Erythroblast (primary cell): ENCODE measurements around the gene CCL1.
A peak's percentile ranks its signal among the peaks of the same experiment; 100 is the strongest.

Source experiments
- DNase-seq, 2 experiments: peaks; one replicate each; lab custom pipeline; 2025; lab: John Stamatoyannopoulos, UW
- GATA1 ChIP-seq: IDR thresholded peaks from 2 replicates; pipeline ENCODE4 v1.6.1; 2011; ENCODE audit warnings: low read depth, mild to moderate bottlenecking, control low read depth, low read length, moderate library complexity
- POLR2A ChIP-seq: IDR thresholded peaks from 2 replicates; pipeline ENCODE4 v1.6.1; 2011; ENCODE audit warnings: mild to moderate bottlenecking, low read length

The CCL1 gene, protein sequence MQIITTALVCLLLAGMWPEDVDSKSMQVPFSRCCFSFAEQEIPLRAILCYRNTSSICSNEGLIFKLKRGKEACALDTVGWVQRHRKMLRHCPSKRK

DNA sequence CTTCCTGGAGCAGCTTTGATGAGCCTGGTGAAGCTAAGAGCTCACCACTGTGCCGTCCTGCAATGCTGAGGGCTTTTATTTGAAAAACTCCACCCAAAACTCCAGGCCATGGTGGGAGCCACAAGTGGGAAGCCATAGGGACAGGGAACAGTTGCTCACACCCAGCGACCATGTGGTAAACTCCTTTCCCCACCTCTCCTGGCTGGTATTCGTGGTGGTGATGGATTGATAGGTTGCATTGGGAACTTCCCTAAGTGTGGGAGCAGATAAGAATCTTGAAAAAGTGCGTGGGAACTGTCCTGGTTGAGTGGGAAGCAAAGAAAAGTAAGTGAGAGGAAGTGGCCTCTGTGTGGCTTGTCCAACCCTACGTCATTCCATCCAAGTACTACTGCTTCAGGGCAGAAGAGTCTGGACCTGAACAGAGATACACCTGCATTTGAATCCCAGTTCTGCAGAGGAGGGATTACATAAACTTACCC lies at the start of gene CCL1:
Gene CCL1, minus strand, starts transcription at position 51 of the 479 bp plus-strand sequence. CDS start 72 bp downstream, outside the sequence.
- DNase-seq = no peak
- TF ChIP-seq GATA1 (no peak), POLR2A (no peak)

DNA sequence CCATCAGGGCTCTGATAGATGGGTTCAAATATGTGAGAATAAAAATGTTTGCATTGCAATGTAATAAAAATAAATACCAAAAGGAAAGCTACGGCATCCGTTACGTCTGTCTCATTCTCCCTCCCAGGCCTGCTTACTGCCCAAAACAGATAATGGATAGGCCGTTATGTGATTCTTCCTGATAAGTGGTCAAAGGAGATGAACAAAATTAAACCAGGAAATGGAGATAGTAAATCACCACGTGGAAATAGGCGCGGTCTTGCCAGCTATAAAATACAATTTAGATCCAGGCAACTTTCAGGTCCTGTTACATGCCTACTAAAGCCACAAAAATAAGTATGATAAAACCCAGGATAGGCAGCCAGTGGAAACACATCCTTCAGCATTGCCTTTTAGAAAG lies 49.5 kb upstream of the CCL1 start:
- peak; percentile 71 to 81 for DNase-seq
- TF ChIP-seq POLR2A (no peak), GATA1 (no peak)

DNA sequence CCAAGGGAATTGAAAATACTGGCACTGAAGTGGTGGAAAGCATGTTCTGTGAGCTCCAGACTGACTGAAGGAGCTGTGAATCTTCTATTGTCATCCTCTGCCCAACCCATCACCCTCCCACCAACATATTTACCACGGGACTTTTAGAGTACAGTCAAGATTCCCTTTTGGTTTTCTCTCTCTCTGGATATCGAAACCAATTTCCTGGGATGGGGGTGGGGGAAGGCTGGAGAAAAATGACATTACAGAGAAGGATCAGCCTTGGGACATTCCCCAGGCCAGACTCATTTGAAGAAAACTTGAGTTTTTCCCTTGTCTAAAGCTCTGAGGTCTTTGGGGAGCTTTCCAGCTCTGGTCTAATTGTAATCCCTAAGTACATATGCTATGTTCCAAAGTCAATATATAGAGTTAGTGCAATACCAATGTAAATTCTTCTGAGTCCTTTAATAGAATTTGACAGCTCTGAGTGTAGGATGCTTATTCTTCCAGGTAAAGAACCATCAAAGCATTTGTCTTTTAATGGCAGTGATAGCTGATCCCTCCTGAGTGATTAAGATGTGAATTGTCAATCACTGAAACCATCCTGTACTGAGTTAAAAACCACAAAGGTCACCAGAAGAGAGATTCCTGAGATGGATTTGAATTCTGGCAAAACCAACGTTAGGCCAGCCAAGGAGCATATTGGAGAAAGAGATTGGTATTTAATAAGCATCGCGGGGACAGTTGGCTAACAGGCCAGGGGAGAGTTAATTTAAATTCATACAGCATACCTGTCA lies 48.8 kb upstream of the CCL1 start:
- TF ChIP-seq POLR2A (no peak), GATA1 (no peak)
- peak in 1 of 2 experiments; percentile 24 for DNase-seq

DNA sequence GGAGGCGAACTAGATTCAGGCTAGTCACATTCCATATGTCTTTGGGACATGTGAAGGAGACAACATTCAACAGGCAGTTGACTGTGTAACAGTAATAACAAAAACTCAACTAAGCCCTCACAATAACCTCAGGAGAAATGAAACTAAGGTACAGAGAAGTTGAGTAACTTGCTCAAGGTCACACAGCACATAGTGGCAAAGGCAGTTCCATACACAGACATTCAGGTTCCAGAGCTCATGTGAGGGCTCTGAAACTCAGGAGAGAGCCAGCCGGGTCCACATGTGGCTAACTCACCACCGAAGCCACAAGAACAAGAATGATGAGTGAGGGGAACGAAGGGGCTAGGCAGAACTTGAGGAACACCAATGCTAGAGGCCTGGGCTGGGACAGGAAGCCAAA lies 46.3 kb upstream of the CCL1 start:
- no peak for DNase-seq
- TF ChIP-seq POLR2A = no peak
- TF ChIP-seq GATA1 = no peak

DNA sequence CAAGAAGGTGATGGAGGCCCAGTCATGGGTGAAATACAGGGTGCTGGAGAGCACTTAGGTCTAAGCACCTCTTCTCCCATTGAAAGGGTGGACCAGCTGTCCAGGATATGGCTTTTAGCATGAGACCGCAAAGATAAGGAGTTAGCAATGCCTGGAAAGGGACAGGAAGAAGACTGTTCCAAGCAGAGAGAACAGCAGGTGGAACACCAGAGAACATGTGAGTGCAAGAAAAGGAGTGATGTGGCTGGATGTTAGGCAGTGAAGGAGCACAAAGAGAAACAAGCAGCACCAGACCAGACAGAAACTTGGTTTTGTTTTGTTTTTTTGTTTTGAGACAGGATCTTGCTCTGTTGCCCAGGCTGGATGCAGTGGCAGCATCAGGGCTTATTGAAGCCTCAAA lies 45.4 kb upstream of the CCL1 start:
- DNase-seq = no peak

DNA sequence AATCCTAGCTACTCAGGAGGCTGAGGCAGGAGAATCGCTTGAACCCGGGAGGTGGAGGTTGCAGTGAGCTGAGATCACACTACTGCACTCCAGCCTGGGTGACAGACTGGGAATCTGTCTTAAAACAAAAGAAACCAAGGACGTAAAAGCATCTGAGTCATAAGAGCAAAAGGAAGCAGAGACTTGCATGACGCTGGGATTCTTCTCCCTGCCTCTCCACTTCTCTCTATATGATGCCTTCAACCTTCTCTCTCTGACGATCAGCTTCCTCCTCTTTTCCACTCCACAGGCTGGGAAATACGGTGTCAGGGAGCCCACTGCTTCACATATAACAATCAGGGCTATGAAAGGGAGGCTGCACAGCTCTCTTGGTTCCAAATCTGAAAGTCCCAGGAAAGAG lies 43.2 kb upstream of the CCL1 start:
- TF ChIP-seq POLR2A = no peak
- no peak for TF ChIP-seq GATA1
- no peak for DNase-seq

More for the DNA sequence above, 45.4 kb upstream of the CCL1 start:
- TF ChIP-seq POLR2A (no peak), GATA1 (no peak)

DNA sequence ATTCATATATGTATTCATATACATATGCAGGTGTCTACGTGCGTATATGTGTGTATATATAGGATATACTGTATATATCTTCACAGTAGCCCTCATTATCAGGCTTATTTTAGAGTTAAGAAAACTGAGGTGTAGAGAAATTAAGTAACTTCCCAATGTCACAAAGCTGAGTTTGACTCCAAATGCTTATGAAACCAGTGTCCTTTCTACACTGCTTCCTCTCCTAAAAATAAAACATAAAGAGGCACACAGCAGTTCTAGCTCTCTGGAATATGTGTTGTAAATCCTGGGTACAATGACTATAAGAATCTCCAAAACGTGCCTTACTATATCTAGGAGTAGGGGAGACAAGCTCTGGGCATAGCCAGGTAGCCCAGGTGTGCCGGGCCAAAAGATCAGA lies 40.0 kb upstream of the CCL1 start:
- no peak for DNase-seq
- no peak for TF ChIP-seq POLR2A
- TF ChIP-seq GATA1 = no peak

DNA sequence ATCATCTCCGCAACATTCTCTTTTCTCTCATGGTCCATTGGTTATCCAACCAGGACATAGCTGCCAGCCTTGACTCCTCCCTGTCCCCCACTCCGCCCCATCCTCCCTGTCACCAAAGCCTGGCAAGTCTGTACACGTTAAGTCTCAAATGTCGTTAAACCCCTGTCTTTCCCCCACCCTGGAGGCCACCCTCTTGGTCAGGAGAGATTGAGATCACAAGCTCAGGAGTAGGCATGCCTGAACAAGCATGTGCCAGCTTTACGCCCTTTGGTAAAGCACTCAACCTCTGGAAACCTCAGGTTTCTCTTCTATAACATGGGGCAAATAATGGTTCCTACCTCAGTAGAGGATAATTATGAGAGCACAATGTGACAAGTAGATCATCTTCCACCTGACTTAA lies 38.1 kb upstream of the CCL1 start:
- TF ChIP-seq POLR2A (no peak), GATA1 (no peak)
- DNase-seq = no peak

DNA sequence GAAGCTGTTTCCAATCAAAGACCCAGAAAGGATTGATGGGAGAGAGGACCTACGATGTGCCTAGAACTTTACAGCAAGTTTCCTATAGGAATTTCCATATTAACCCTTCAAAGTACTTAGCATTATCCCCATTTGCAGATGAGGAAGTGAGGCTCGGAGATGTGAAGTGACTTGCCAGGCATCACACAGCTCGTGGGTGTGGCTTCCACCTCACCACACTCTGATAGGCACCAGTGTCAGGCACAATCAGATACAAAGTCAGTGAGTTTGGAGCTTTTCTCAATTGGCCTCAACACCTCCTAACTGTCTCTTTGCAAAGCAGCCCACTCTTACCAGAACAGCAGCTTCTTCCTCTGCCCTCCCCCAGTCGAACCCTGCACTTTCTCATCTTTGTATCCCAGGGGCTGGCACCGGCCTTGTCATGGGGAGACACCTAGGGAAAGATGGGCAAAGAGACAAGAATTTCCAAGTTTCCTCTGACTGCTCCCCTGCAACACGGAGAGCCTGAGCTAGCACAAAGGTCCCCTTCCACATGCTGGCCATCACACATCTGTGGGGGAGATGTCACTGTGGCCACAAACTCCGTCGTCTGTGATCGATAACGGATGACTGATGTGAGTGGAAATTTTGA lies 37.4 kb upstream of the CCL1 start:
- no peak for TF ChIP-seq GATA1
- peak; percentile 69 for TF ChIP-seq POLR2A
- DNase-seq = peak; percentile 49 to 54

DNA sequence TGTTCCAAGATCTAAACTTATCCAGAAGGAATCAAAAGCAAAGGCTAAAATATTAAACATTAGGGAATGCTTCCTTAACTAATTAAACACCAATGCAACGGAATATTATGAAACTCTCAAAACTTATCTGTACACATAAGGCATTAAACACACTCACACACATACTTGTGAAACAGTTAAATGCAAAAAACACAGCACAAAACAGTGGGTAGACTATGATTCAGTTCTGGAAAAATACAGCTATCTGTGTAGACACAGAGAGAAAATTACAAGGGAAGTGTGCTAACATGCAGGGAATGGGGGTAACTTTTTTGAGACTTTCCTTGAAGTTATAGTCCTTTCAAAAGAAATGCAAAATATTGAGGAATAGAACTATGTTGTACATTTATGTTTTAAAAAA lies 36.7 kb upstream of the CCL1 start:
- DNase-seq = no peak
- TF ChIP-seq POLR2A (no peak), GATA1 (no peak)

DNA sequence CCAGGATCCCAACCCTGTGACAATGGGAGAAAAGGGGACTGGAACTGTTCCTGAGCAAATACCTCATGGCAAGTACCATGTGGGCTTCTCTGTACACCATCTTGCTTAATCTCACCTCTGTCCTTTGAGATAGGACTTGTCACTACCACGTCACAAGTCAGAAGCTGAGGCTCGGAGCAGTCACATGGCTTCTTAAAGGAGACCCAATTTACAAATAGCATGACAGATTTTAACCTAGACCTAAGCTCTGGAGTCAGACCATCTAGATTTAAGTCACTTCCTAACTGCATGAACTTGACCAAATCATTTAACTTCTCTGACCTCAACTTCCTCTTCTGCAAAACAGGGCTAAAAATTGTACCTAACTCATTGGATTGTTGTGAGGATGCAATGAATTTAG lies 36.0 kb upstream of the CCL1 start:
- peak; percentile 30 to 43 for DNase-seq
- TF ChIP-seq GATA1 (no peak), POLR2A (no peak)

DNA sequence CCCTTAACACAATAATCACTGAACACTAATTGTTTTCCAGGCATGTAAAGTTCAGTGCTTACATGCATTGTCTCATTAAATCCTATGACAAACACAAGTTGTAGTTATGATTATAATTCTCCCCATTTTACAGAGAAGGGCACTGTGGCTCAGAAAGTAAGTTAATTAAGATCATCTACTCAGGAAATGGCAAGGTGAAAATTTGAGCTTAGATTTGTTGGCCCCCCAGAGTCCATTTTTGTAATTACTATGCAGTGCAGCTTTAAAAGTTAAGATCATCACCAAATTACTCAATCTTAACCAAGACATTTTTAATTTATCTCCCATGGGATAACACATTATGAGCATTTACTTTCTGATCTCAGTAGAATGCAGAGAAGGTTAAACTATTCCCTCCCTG lies 34.2 kb upstream of the CCL1 start:
- TF ChIP-seq POLR2A (no peak), GATA1 (no peak)
- no peak for DNase-seq

DNA sequence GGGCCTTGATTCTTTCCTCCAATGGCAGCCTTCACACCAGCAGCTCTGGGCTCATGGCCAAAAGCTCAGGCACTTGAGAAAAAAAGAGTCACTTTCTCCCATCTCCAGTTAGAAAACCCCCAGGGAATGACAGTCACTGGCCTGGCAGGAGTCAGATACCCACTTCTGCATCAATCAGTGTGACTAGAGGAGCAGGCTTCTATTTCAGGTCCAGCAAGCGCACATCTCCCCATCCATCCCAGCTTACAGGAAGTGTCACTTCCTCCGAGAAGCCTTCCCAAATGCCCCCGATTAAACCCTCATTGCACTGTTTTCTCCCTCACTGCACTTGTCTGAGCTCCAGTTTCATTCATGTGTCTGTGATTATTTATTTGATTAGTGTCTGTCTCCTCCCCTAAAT lies 30.4 kb upstream of the CCL1 start:
- DNase-seq = no peak
- TF ChIP-seq GATA1 = no peak
- no peak for TF ChIP-seq POLR2A

DNA sequence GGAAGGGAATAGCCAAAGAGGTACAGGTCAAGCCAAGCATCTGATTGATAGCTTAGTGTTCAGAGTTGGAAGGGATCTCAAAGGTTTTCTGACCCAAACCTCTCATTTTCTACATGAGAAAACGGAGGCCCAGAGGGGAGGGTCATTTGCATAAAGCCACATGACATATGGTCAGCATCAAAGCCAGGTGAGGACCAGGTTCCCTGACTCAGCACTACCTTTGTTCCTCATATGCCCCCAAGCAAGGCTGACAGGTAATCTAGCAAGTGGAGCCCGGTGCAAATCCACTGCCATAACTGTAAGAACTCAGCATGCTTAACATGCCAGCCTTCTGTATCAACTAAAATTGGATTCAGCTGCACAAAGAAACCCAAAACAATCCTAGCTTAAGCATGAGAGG lies 28.2 kb upstream of the CCL1 start:
- TF ChIP-seq POLR2A (no peak), GATA1 (no peak)
- DNase-seq = no peak
